LNCAP (cell line): Measurements from ENCODE around the gene GSG1L.

ENCODE experiments used
- CTCF ChIP-seq: fragments of 450-650 bp; IDR thresholded peaks from 2 replicates; pipeline ENCODE4 v1.5.1; 2017; ENCODE audit warnings: mild to moderate bottlenecking

The GSG1L gene

GRCh38 chr16:27746076-27746855, 317.2 kb downstream of the GSG1L start:
- no peak for TF ChIP-seq CTCF

- TF ChIP-seq CTCF: no peak
These were observed 318.2 kb downstream of the GSG1L start for GRCh38 chr16:27745348-27745747.

GRCh38 chr16:27743963-27744362, 319.6 kb downstream of the GSG1L start:
- no peak for TF ChIP-seq CTCF

- TF ChIP-seq CTCF: no peak
These were observed 321.2 kb downstream of the GSG1L start for GRCh38 chr16:27742333-27742732.

- no peak for TF ChIP-seq CTCF
These were observed 322.9 kb downstream of the GSG1L start for GRCh38 chr16:27740496-27741201.

GRCh38 chr16:27739606-27740357, 323.7 kb downstream of the GSG1L start:
- TF ChIP-seq CTCF: no peak

- no peak for TF ChIP-seq CTCF
These were observed 324.9 kb downstream of the GSG1L start for GRCh38 chr16:27738596-27738995.
